ENCODE measurements around the gene ZNF799.
A peak's percentile ranks its signal among the peaks of the same experiment; 100 is the strongest.
"Not testable (repeated sequence)": the region's sequence is repeated elsewhere in the genome, so short reads cannot be mapped to it uniquely, and the experiment has no call there.

ZNF799 gene

DNA sequence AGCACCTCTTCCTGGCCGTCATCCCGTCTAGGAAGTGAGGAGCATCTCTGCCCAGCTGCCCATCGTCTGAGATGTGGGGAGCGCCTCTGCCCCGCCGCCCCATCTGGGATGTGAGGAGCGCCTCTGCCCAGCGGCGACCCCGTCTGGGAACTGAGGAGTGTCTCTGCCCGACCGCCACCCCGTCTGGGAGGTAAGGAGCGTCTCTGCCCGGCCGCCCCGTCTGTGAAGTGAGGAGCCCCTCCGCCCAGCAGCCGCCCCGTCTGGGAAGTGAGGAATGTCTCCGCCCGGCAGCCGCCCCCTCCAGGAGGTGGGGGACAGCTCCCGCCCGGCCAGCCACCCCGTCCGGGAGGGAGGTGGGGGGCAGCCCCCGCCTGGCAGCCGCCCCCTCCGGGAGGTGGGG is 38.8 kb downstream of the ZNF799 start:
- not testable (repeated sequence) for DNase-seq

DNA sequence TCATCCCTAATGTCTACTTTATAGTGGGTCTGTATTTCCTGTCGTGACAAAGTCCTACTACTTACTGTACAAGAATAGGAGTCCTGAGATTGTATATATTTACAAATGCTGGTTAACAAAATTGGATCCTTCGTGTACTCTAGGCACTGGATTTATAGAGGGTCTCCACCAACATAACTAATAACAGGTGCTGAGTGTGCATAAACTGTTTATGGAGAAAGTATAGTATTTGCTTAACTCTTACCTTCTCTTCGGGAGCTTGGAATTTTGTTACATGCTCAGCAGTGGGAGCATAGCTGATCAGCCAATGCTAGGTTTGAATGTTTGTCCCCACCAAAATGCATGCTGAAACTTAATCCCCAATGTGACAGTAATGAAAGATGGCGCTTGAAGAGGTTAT is 47.7 kb downstream of the ZNF799 start:
- no peak for DNase-seq

DNA sequence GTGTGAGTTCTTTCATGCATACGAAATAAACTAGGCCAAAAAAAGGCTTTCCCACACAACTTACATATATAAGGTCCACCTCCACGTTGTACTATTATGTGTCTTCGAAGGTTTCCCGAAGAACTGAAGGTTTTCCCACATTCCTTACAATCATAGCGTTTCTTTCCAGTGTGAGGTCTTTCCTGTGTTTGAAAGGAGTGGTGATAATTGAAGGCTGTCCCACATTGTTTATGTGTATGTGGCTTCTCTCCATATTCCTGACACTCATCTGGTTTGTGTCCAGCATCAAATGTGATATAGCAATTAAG is 50.2 kb downstream of the ZNF799 start:
- no peak for DNase-seq

DNA sequence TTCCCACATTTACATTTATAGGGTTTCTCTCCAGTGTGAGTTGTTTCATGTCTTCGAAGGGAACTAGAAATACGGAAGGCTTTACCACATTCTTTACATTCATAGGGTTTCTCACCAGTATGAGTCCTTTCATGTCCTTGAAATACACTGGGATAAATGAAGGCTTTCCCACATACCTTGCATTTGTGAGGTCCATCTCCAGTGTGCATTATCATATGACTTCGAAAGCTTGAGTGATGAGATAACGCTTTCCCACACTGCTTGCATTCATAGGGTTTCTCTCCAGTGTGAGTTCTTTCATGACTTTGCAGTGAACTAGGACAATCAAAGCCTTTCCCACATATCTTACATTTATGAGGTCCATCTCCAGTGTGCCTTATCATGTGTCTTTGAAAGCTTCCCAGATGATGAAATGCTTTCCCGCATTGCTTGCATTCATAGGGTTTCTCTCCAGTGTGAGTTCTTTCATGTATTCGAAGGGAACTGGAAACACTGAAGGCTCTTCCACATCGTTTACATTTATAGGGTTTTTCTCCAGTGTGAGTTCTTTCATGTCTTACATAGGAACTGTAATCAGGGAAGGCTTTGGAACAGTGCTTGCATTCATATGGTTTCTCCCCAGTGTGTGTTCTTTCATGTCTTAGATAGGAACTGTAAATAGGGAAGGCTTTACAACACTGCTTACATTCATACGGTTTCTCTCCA is 50.7 kb downstream of the ZNF799 start:
- no peak for DNase-seq

DNA sequence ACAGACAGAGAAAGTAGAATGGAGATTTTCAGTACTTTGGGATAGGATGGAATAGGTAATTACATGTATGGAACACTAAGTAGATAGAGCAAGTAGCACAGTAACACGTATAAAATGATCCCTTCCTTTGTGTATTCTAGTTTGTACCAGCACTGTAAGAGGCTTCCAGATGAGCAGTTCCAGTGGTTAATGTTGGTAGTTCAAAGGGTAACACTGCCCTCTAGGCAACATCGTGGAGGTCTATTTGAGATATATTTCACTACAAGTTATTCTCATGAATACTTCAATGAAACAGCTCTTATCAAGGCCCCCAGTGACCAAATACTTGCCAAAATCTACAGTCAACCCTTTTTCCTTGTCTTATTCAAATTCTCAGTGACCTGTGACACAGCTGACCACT is 54.2 kb downstream of the ZNF799 start:
- DNase-seq: peak; percentile 4

DNA sequence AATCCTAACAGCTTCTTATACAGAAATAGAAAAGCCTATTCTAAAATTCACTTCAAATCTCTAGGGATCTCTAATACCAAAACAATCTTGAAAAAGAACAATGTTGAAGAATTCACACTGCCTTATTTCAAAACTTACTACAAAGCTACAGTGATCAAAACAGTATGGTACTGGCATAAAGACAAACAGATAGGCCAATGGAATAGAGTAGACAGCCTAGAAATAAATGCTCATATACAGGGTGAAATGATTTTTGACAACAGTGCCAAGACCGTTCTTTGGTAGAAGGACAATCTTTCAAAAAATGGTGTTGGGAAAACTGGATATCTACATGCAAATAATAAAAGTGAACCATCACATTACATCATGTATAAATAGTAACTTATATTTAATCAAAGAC is 55.9 kb downstream of the ZNF799 start:
- no peak for DNase-seq
